ENCODE data around the gene KLKB1.

Gene KLKB1

DNA sequence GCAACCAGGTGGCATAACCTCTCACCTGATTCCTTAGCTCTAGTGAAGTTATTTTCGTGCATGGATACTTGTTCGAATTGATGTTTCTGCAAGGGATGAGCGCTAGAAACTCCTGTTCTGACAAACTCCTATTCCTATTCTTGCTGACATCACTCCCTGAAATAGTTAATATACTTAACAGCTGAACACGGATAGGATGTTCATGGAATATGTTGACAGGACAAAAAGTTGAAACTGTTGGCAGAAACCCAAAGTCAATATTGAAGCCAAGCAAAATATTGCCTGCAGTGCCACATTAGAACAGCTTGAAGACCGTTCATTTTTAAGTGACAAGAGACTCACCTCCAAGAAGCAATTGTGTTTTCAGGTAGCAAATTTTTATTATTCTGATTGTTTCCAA, at the start of gene KLKB1:
Gene KLKB1, plus strand, starts transcription at position 287 of the 400 bp plus-strand sequence. CDS start 689 bp downstream, outside the sequence.
- DNase-seq, result no peak

DNA sequence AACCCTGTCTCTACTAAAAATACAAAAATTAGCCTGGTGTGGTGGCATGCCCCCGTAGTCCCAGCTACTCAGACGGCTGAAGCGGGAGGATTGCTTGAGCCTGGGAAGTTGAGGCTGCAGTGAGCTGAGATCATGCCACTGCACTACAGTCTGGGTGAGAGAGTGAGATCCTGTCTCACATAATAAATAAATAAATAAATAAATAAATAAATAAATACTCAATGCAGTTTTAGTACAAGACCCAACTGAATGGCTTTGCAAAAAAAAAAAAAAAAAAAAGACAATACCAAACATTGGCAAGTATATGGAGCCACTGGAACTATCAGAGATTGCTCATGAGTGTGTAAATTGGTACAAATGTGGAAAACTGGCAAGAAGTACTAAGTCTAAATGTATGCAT, 39.2 kb upstream of the KLKB1 start:
- no peak for DNase-seq

DNA sequence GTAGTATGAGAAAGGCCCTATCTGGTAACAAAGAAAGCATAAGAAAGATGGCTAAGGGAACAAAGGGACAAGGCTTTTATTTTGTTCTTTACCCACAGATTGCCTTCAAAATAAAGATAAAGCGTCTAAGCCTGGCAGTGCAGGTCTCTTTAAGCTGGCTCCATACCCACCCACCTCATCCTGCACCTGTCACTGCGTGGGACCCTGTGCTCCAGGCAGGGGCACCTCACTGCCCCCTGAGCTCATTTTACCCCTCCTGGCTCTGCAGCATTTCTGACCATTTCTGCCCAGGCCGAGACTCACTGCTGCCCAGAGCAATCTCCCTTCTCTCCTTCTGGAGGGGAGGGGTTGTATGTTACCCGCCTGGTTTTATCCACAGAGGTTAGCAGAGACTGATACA, 37.7 kb upstream of the KLKB1 start:
- no peak for DNase-seq

DNA sequence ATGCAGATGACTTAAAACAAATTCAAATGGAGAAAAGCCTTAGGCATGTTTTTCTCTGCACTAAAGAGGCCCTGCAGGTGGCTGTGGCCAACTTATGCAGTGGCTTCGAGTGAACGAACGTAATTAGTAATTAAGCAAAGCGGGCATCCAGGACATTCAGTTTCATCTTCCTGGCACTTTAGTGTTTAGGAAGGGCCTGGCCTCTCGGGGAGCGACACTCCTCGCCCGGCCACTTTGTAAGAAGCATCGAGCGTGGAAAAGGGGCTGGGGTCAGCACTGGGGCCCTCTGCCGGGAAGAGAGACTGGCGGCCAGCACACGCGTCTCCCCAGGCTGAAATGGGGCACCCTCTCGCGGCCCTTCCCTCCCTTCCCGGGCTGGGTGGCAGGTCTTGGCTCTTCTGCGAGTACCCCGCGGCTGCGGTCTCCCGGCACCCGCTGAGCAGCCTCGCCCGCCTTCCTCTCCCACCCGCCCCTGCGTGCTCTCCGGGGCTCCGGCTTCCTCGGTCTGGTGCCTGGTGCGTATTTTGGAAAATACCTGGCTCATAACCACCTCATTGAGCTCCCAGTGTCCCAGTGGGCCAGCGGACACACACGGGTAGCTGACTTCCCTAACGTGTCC, 36.6 kb upstream of the KLKB1 start:
- DNase-seq, result peak; percentile 49

DNA sequence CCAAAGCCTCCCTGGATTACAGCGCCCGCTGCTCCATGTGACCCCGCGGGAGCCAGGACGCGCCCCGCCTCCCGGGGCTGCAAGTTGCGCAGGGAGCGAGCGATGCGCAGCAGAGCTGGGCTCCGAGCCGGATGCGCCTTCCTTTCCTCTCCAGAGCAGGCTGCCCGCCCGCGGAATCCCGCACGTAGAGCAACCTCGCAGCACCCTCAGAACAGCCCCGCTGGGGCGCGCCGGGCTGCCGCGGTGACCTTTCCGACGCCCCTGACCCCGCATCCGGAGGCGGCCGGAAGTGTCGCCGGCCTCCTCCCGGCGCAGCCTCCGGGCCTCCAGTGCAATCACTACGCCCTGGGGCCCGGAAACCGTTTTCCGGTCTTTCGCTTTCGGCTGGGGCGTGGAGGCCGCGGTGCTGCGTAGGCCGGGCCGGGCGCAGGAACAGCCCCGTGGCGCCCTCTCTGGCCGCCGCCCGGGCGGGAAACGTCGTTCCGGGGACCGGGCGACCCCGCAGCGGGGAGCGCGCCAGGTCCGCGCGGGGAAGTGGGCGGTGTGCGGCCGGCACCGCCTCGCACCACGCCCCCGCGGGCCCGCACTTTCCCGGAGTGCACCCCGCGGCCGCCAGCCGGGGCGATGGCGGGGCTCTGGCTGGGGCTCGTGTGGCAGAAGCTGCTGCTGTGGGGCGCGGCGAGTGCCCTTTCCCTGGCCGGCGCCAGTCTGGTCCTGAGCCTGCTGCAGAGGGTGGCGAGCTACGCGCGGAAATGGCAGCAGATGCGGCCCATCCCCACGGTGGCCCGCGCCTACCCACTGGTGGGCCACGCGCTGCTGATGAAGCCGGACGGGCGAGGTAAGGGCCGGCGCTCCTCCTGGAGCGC, 35.9 kb upstream of the KLKB1 start, which contains the start of gene CYP4V2:
Gene CYP4V2, plus strand, starts transcription at position 368 of the 866 bp plus-strand sequence. Its CDS starts 257 bp downstream, at position 625.
- peak; percentile 63 for DNase-seq

DNA sequence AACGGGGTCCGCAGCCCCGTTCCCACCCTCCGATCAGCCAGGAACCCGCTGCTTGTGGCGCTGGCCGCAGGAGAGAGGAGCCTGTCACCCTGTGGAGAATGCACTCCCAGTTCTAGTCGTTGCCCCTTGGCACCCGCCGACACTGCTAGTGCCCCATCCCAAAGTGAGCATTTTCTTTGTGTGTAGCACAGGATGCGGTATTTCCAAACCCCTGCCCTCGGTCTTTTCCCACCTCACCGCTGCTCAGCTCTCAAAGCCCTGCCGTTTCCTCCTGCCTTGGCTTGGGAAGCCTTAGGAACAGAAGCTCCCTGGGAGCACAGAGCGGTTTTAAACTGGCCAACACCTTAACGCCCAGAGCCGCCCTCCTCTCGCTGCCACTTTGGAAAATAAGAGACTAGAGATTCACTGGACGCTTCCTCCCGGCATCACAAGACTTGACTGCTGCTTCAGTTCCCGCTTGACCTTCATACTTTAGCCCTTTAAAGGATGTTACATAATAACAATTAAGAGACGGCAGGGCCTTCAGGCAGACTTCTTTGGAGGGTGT, 35.2 kb upstream of the KLKB1 start:
- peak; percentile 44 for DNase-seq

DNA sequence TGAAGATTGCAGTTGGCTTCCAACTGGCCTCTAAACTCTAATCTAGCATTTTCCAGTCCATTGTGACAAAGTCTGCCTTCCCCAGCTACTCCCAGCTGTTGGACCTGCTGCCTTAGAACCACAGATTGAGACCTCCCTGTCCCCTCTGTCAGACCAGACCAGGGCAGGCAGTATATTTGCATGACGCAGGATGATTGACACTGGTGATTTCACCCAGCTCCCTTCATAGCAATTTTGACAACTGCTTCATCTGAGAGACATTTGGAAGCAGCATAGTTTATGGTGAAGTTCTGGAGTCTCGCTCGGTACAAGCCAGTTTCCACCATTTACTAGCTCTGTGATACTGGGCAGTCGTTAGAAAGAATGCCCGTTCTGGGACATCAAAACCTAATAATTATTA, 33.5 kb upstream of the KLKB1 start:
- no peak for DNase-seq

DNA sequence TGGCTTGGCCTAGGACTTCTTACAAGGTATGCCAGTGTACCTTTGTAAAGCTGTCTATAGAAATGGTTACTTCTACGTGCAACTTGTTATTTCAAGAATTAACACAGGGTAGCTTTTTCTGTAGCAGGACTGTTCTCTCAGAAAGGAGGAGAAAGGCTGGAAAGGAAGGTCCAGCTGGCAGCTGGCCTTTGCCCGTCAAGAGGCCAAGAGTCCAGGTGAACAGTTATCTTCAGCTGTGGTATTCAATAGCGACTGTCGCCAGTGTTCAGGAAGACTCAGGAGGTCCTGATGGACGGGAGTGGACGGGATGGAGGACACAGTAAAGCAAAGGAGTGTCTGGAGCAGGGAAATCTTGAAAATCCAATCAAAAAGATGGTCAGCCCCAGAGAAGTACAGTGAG, 31.2 kb upstream of the KLKB1 start:
- no peak for DNase-seq

DNA sequence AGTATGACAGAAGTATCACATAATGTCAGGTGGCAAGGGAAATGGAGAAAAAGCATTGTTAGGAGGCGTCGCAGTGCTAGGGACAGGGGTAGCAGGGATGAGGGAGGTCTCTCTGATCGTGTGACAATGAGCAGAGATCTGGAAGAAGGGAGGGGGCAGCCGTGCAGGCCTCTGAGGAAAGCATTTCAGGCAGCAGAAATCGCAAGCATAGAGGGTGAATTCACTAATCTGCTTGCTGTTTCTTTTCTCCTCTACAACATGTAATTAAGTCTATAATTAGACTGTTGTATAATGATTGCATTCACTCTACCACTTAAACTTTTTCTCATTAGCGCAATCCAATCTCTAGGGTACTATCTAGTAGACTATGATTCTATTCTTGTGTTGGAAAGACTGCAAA, 26.8 kb upstream of the KLKB1 start:
- no peak for DNase-seq

DNA sequence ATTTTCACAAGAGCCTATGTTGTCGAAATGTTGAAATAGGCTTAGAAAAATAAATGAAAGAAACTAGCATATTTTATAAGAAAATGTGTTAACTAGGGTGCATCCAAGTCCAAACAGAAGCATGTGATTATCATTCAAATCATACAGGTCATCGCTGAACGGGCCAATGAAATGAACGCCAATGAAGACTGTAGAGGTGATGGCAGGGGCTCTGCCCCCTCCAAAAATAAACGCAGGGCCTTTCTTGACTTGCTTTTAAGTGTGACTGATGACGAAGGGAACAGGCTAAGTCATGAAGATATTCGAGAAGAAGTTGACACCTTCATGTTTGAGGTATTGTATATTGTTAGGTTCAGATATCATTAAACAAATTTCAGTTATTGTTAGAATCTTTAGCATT, 26.3 kb upstream of the KLKB1 start:
- no peak for DNase-seq

DNA sequence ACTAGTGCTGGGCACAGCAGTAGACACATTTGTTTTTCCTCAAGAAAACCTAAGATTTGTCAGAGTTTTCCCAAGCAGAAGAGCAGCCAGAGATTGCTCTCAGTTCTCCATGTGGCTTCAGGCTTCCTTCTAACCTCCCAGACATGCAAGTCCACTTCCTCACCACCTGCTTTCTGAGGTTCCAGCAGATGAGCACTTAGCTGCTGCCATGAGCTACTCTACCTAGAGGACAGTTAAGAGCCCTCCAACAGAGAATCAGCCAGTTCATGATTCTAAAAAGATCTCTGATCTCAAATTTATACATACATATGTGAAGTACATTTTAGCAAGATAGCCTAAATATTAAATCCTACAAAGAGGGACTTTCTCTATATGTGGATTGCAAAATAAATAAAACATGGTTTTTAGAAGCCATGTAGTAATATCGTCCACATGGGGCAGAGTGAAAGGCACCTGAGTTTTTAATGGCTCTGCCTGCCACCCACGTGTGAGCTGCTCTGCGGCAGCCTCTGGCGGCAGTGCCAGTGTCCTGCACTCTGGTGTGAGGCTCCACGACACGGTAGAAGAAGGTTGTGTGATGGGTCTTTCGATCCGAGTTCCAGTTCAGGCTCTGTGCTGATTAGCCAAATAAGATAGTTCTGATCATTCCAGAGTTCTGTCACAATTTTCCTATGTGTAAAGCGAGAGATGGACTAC, 25.6 kb upstream of the KLKB1 start:
- DNase-seq, result peak; percentile 56

DNA sequence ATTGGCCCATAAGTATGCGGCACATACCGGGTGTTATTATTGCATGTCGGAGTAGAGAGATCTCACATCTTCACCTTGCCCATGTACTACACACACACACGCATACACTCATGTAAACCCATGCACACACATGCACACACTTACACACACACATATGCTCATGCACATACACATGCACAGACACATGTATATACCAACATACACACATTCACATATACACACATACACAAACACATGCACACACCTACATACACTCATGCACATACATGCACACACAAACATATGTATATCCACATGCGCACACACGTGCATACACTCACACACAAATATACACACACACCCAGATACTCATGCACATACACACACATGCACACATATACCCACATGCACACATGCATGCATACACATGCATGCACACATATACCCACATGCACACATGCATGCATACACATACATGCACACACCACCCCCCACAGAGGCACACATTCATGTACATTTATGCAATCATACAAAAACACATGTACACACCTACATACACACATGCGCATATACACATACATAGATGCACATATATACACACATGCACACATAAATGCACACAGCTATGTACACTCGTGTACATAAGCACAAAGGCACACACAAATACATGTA, 24.7 kb upstream of the KLKB1 start:
- no peak for DNase-seq

DNA sequence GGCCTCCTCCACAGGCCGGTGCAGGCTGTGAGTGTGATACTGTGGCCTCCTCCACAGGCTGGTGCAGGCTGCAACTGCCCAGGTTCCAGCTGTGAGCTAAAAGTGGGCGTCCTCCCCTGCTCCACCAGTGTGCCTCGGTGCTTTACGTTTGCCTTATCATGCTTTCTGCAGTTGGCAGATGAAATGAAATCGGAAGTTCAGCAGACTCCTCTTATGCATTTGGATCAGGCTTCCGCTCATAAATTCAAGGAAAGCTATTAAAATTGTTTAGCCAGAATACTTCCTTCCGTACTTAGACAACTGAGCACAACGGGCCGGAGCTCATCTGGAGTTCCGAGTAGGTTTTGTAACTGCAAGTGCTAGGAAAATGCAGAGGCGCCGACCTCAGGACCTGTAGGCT, 23.9 kb upstream of the KLKB1 start:
- DNase-seq, result no peak

DNA sequence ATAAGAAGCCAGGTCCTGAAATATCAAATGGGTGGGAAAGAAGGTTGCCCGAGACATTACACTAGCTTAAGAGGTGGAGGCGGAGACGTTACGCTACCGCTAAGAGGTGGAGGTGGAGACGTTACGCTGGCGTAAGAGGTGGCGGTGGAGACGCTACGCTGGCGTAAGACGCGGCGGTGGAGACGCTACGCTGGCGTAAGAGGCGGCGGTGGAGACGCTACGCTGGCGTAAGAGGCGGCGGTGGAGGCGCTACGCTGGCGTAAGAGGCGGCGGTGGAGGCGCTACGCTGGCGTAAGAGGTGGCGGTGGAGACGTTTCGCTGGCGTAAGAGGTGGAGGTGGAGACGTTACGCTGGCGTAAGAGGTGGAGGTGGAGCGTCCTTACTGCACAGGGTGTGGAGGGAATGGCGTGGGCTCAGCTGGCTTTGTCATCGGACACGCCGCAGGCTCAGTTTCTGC, 23.2 kb upstream of the KLKB1 start:
- DNase-seq, result no peak

DNA sequence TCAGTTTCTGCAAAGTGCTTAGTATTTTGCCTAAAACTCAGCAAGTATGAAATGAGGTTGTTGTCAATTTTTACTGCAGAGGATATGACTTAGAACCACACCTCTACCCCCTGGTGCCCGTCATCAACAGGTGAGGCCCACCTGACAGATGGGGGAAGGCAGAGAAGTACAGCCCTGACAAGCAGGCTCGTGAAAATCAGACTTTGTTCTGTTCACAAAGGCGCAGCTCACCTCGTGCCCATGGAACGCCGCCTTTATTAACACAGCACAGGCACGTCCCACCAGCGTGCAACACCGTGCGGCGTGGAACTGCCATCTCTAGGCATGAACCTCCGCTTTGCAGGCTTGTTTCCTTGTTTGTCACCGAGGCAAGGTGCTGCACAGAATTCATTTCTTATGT, 22.6 kb upstream of the KLKB1 start:
- no peak for DNase-seq

DNA sequence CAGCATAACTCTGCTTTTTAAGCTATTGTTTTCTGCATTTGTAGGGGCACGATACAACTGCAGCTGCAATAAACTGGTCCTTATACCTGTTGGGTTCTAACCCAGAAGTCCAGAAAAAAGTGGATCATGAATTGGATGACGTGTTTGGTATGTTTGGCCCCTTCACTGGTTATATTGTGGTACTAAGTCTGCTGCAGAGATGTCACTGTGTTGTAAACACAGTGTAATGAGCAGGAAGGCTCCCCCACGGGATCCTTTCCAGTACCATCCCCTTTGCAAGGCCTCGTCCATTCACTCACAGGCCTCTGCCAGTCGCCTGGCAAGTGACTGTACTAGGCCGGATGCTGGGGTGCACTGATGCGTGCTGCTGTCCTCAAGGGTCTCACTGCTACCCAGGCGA, 22.2 kb upstream of the KLKB1 start:
- DNase-seq, result no peak

DNA sequence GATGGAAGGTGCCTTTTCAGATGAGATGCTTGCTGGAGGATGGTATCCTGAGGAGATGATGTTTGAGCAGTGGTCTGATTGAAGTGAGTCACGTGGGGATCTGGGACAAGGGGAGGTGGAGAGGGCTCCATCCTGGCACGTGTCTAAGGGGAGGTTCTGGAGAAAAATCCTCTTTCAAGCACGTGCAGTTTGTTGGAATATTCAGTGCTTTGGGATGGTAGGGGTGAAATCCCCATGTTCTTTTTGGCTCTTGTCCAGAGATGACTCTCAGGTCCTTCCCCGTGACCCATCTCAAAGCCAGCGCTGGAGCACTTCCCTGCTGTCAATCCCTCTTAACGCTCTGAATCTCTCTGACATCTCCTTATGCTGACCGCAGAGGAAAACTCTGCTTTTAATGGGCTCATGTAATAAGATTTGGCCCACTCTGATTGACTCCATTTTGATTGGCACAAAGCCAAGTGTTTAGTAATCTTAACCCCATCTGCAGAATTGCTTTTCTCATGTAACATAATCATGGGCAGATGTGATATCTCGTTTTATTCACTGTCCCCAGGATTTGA, 10.8 kb upstream of the KLKB1 start:
- peak; percentile 94 for DNase-seq

DNA sequence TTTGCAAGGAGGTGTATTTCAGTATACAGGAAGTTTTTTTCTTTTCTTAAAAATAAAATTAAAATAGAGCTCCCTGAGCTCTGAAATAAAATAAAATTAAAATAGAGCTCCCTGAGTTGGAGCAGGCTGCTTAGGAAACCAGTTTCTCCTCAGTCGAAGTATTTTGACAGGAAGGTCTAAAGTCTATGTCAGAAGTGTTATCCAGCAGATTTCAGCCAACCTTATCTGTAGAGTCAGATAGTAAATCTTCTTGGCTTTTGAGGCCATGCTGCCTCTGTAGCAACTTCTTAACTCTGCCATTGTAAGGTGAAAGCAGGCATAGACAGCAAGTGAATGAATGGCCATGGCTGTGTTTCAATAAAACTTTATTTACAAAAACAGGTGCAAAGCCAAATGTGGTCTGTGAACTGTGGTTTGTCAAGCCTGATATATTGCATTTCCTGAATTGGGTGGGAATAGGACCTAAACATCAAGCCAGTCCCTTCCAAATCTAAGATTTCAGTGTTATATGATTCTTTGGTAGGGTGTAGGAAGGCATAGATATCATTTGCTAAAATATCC, 9.5 kb upstream of the KLKB1 start:
- no peak for DNase-seq

DNA sequence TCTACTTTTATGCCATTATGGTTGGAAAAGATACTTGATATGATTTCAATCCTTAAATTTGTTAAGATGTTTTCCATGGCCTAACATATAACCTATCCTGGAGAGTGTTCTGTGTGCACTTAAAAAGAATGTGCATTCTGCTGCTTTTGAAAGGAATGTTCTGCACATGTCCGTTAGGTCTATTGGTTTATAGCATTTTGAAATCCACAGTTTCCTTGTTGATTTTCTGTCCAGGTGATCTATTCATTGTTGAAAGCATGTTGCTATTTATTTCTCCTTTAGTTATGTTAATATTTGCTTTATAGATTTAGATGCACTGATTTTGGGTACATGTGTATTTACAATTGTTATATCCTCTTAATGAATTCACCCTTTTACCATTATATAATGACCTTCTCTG, 5.7 kb upstream of the KLKB1 start:
- no peak for DNase-seq

DNA sequence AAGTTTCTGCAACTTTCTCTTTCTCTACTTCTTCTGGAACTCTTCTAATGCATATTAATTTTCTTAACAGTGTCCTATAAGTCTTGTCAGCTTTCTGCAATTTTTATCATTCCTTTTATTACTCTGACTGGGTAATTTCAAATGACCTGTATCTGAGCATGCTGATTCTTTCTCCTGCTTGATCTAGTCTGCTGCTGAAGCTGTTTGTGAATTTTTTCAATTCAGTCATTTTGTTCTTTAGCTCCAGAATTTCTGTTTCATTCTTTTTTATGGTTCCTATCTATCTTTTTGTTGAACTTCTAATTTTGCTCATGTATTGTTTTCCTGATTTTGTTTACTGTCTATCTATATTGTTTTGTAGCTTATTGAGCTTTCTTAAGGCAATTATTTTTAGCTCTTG, 1.5 kb upstream of the KLKB1 start:
- DNase-seq, result no peak

DNA sequence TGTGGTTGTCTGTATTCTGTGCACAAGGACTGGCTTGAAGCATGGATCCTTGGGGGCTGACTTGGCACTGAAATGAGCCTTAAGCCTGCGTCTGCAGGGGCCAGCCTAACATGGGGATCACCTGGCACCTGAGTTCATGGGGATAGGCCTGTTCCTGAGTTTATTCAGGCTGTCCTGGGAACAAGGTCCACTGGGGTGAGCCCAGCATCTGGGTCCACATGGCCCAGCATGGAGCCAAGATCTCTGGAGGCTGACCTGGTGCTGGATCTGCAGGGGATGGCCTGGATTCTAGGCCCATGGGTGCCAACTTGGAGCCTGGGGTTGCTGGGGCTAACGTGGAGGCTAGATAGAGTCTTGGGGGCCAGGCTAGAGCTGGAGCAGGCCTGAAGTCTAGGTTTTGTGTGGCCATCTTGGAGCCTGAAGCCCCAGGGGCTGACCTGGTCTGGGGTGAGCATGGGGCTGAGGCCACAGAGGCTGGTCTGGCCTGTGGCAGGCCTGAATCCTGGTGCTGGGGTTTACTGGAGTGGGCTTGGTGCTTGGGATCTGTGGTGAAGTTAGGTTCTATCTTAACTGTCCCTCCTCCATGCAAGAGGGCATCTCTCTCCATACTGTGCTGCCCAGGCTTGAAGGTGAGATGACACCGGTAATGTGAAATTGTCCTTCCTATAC, 652 bp upstream of the KLKB1 start:
- DNase-seq, result no peak

All from NCI-H82 (cell line).